GM12801 (cell line): Measurements from ENCODE around the gene PKP1.

Experiments used
- TF ChIP-seq, protein P1 (sequence below): IDR thresholded peaks from one replicate; pipeline ENCODE4 v1.5.1; 2011; ENCODE audit warnings: control low read depth; ENCODE audit not compliant: insufficient read length; ENCODE audit errors: extremely low read depth

PKP1 gene

DNA sequence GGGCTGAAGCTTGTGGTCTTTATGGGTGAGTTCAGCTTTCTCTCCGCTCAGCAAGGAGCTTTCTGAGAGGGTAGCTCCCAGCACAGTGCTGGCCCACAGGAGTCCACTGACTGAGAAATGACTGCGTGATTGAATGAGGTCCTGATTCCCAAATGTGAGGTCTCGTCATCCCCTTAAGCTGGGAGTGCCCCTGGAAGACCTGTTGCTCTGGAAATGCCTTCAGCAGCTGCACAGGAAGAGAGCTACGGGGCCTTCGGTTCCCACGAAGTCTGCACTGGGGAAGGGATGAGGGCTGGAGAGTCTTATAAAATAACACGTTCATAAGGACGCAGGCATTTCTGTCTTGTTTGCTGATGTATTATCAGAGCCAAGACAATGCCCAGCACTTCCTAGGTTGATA is 80.2 kb downstream of the PKP1 start:
- TF ChIP-seq, protein P1, sequence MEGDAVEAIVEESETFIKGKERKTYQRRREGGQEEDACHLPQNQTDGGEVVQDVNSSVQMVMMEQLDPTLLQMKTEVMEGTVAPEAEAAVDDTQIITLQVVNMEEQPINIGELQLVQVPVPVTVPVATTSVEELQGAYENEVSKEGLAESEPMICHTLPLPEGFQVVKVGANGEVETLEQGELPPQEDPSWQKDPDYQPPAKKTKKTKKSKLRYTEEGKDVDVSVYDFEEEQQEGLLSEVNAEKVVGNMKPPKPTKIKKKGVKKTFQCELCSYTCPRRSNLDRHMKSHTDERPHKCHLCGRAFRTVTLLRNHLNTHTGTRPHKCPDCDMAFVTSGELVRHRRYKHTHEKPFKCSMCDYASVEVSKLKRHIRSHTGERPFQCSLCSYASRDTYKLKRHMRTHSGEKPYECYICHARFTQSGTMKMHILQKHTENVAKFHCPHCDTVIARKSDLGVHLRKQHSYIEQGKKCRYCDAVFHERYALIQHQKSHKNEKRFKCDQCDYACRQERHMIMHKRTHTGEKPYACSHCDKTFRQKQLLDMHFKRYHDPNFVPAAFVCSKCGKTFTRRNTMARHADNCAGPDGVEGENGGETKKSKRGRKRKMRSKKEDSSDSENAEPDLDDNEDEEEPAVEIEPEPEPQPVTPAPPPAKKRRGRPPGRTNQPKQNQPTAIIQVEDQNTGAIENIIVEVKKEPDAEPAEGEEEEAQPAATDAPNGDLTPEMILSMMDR, result no peak

DNA sequence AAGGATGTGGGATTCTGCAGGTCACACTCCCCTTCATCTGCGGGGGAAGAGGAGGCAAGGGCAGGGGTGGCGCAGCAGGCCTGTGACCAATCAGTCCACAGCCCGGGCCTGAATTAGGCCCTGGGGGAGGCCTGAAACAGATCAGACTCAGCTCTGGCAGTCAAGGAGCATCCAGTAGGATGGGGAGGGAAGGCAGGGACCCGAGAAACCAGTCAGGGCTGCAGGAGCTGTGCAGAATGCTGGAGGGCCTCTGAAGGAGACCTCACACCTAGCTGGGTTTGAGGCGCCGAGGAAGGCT is 81.5 kb downstream of the PKP1 start:
- TF ChIP-seq, protein P1, result no peak

DNA sequence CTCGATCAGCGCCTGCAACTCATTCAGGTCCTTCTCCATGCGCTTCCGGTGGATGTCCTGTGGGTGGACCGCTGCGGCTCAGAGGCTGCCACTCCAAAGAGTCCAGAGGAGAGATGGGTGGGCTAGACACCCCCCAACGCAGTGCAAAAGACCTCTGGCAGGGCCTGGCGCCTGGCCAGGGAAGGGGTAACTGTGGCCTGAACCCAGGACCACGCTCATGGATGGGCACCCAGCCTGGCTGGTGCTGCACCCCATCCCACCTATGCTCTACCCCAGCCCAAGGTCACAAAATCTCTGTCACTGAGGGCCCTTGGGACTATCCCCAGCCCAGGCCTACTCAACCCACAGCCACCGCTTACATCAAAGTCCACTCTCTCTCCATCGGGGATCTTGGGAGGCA is 81.9 kb downstream of the PKP1 start:
- TF ChIP-seq, protein P1, result no peak

DNA sequence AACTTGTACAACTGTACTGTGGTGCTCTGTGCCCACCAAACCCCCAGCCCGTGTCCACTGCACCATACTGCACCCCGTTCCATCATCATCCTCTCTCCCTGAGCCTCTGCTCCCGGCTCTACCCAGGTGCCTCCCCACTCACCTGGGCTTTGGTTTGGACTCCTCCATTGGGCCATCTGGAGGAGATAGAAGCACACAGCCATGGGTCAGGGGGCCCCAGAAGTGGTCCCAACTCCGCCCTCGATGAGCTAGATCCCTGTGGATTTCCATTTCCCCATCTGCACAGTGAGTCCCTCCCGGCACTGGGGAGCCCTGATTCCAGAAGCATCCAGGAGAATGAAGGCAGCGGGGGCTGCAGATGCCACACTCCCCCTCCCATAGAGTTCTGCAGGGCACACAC is 83.4 kb downstream of the PKP1 start:
- TF ChIP-seq, protein P1, result no peak

DNA sequence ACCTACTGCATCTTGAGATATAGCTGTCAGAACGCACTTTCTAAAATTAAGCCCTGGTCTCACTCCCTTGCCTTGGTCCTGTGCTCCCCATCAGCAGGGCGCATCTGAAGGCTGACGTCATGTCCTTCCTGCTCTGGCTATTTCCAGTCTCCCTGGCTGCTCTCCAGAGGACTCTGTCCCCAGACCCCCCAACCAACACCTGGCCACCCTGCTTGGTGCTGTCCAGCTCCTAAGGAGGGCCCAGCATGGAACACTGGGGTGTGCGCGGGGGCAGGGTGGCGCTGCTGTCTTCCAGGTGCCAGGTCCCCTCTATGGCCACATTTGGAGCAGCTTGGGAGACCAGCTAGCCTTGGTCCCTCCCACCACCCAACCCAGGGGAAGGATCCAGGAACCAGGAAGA is 85.9 kb downstream of the PKP1 start:
- TF ChIP-seq, protein P1, result no peak

DNA sequence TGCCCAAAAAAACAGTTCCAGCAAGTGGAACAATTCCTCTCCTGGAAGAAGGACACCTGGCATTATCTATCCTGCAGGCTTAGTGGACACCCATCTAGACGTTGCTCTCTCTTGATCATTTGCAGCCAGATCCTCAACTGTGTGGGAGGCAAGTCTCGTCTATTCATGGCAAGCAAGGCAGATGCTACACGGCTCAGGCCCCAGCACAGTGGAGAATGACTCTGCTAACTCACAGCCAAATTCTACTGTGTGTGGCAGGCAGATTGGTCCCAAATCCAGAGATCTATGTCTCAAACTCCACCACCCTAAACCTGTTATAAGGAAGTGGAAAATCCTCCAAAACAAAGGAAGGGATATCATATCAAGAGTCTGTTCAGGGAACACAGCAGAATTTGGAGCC is 87.2 kb downstream of the PKP1 start:
- TF ChIP-seq, protein P1, result no peak

DNA sequence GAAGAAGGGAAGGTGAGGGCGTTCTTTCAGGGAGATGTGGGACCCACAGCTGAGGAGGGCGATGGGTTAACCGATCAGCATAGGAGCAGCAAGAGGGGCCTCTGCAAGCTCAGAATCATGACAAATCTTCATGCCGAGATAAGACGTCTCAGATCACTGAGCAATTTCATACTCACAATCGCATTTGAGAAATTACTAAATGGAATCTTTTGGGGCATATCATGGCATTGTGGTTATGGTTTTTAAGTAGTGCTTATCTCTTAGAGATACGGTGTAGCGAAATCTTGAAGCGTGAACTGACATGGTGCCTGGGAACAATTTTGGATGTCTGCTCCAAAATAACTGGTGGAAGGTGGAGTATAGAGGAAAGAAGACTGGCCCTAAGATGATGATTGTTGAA is 88.0 kb downstream of the PKP1 start:
- TF ChIP-seq, protein P1, result no peak

DNA sequence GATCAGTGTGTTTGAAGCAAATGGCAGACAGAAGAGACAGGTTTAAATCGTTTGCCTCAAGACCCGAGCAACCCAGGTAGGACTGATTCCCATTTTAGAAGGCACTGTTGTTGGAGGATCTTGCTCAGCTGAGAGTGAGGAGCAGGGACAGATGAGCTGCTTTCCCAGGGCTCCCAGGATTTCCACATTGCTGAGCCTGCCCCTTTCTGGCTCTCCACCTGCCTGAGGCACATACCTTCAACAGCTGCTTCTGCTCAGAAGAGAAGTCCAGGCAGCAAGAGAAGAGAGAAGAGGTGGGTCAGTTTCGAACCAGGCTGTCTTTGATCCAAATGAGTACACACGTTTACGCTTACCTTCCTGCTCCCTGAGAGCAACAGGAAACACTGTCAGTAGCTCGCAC is 88.5 kb downstream of the PKP1 start:
- TF ChIP-seq, protein P1, result no peak
